DMS79 treated with DMSO at 0.1 percent for 48 hours (cell line): ENCODE results near the gene RPP25L.
"Not testable (repeated sequence)": the region's sequence is repeated elsewhere in the genome, so short reads cannot be mapped to it uniquely, and the experiment has no call there.

Source experiments
- DNase-seq: peaks from one replicate; lab custom pipeline; 2025; lab: John Stamatoyannopoulos, UW

RPP25L gene, protein sequence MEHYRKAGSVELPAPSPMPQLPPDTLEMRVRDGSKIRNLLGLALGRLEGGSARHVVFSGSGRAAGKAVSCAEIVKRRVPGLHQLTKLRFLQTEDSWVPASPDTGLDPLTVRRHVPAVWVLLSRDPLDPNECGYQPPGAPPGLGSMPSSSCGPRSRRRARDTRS

DNA sequence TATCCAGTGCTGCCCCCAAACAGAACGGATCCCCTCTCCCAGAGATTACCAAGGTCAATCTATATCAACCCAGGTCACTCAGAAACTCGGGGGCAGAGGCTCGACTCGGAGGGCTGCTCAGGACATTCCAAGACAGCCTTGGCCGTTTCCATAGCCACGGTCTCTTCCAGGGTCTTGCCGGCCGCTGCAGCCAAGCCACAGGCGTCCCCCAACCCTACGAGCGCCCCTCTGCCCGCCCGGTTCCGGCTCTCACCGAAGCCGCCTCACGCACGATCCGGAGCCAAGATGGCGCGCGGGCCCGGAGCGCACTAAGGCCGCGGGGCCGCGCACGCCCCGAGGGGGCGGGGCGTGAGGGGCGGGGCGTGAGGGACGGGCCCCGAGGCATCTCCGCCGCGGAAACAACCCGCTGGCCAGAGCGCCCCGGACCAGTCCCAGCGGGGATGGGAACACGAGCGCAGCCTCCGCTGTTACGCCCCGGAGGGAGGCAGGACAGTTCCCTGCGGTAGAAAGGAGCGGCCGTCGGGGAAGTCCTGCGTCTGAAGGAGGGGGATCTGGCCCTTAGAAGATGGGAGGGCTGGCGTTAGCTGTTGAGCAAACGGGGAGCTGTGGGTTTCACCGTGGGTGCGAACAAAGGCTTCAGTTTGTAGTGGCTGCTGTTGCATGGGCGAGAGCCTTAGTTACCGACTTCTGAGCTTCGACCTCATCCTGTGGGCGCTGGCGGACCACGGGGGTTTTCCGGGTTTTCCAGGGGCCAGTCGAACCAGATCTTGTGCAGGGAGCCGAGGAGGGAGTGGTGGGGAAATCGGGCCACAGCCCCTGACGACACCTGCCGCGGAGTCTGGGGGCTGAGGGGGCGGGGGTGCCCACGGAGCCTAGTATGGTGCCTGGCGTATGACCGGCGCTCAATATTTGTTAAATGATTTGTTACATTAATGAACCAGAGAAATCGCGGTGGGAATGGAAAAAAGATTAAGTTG is at the start of gene RPP25L:
Gene RPP25L, minus strand, starts transcription at position 287 of the 977 bp plus-strand sequence. CDS start 801 bp downstream, outside the sequence.
- DNase-seq = peak; percentile 69

DNA sequence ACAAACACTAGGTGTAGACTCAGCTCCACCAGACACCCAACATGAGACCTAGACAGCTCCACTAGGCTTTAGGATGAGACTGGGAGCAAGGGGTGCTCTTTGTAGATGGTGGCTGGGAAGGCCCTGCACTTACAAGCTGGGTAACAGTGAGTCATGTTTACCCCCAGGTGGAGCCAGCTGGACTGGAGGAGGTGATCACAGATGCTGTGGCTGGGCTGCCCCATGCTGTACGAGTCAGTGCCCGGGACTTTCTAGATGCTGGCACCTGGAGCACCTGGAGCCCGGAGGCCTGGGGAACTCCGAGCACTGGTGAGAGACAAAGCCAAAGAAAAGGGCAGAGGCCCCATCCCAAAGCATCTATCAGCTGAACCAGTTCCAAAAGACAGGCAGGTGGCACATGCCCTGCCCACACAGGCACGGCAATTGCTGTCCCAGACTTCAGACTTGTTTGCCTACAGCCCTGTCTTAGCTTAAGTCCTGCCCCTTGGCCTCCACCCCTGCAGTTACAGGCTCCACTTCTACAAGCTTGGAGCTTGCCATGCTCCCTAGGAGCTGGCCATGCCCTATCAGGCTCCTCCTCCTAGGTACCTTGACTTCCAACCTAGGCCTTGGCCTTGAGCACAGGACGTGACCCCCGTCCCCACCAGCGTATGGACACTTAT is 47.8 kb upstream of the RPP25L start:
- DNase-seq = no peak

GRCh38 chr9:34658461-34658860 is 46.6 kb upstream of the RPP25L start:
- no peak for DNase-seq

- DNase-seq = no peak
Measured at GRCh38 chr9:34656992-34657391, 45.1 kb upstream of the RPP25L start.

DNA sequence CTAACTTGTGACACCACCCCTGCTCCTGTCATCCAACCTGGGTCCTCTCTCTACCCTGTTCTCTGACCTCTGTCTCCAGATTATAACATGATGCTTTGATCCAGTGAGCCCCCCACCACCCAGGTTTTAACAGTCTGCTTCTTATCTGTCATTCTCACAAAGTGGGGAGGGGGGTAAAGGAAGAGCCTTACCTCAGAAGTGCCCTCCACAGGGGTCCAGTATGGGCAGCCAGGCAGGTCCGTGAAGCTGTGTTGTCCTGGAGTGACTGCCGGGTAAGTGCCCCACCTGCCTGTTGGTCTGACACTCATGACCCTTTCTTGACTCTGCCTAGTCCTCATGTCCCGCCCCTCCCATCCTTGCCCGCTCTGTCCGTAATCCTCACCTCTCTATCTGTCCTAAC is 43.5 kb upstream of the RPP25L start:
- no peak for DNase-seq

DNA sequence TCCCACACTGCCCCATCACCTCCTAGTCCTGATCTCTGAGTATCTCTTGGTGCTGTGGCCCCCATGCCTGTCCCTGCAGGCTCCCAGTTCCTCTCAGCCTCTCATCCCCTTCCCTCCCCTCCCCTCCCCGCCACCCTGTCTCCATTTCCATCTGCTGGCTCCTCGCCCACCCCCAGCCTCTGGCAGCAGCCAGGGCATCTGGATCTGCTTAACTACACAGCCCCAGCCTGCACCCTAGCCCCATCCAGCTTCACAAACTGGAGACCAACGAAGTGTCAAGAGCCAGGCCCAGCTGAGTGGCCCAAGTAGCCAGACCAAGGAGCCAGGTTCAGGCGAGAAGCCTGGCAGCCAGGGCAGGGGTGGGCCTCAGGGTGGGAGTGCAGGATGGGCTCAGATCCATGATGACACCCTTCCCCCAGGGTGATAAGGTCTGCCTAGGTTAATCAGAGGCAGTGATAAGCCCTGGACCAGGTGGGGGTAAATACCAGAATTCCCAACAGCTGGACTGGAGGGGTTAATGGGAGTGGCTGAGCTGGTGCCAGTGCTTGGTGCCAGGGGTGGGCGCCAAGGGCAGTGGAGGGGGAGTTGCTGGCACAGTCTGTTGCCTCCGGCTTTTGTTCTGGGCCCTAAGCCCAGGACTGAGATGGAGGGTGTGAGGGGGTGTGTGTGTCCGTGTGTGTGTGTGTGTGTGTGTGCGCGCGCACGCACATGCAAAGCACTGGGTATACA is 42.6 kb upstream of the RPP25L start:
- peak; percentile 74 for DNase-seq

- DNase-seq = no peak
Measured at GRCh38 chr9:34653151-34654072, 41.5 kb upstream of the RPP25L start.

GRCh38 chr9:34652602-34653000 is 40.7 kb upstream of the RPP25L start:
- no peak for DNase-seq

DNA sequence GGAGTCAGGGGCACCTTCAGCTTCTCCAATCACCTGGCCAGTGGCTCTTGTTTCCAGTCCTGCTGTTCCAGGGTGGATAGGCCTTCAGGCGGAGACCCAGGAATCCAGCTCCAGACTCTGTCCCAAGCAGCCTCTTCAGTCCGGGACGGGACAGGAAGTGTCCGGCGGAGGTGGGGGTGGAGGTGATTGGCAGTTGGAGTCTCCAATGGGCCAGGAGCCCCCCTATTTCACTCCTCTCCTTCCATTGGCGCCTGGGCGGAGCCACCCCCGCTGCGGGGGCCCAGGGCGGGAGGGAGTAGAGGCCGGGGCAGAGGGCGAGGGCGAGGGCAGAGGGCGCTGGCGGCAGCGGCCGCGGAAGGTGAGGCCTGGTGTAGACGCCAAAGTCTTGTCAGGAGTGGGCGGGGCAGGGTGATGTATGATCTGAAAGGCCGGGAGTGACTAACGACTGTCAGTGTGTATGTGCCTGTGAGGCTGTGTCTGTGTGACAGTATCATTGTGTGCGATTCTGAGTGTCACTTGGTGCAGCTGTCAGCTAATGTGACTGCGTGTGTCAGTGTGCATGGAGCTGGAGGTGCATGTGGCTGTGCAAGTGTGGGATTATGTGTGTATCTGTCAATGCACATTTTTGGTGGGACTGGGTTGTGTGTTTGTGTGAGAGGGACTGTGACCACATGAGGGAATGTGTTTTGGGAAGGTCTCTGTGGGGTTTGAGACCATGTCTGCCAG is 40.1 kb upstream of the RPP25L start, which contains the start of gene IL11RA:
Gene IL11RA, plus strand, starts transcription at position 310 of the 726 bp plus-strand sequence. CDS start 3,033 bp downstream, outside the sequence.
- no peak for DNase-seq

DNA sequence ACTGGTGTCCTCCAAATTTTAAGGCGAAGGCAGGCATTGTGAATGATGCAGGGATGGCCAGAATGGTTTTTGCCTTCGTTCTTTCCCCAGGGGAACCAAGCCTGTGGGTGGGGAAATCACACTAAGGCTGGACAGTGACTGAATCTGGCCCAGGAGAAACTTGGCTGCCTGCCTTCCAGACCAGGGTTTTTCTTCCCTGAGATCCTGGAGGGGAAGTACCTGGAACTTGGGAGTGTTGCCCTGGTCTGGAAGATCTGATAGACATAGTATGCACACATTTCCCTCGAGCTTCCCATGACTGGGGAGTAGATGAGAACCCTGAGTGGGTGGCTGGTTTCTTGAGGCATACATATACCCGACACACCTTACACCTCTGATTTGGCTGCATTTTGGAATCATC is 39.4 kb upstream of the RPP25L start:
- no peak for DNase-seq

DNA sequence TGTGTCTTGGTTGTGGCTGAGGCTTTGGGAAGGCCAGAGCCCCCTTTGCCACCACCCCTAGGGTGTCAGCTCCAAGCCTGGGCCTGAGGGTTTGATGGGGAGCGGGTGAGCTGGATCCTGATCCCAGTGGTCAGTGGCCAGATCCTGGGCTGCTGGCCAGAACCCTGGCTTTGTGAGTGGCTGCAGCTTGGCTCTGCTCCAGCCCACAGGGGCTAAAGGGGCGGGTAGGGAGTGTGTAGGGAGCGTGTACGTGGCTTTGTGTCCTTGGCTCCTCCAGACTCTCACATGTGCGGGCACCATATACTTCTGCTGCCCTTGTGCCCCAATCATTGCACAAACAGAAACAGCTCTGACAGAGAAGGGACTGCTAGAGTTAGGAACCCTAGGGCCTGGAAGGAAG is 38.9 kb upstream of the RPP25L start:
- DNase-seq = no peak

- no peak for DNase-seq
Measured at GRCh38 chr9:34648673-34649072, 36.8 kb upstream of the RPP25L start.

DNA sequence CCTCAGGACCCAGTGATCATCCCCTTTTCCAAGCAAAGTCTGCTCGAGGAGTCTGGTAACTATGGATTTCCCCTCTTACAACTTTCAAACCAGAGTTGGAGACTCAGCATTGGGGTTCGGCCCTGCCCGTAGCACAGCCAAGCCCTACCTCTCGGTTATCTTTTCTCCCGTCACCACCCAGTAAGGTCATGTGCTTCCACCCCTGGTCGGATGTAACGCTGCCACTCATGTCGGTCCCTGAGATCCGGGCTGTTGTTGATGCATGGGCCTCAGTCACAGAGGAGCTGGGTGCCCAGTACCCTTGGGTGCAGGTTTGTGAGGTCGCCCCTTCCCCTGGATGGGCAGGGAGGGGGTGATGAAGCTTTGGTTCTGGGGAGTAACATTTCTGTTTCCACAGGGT is 35.8 kb upstream of the RPP25L start:
- no peak for DNase-seq

- DNase-seq = no peak
Measured at GRCh38 chr9:34647084-34647403, 35.1 kb upstream of the RPP25L start.

- DNase-seq = peak; percentile 93
Measured at GRCh38 chr9:34646211-34647083, 34.5 kb upstream of the RPP25L start, which contains the start of gene GALT. Gene GALT, plus strand, starts transcription at chr9:34646675. Its CDS starts 30 bp downstream, at chr9:34646705.

DNA sequence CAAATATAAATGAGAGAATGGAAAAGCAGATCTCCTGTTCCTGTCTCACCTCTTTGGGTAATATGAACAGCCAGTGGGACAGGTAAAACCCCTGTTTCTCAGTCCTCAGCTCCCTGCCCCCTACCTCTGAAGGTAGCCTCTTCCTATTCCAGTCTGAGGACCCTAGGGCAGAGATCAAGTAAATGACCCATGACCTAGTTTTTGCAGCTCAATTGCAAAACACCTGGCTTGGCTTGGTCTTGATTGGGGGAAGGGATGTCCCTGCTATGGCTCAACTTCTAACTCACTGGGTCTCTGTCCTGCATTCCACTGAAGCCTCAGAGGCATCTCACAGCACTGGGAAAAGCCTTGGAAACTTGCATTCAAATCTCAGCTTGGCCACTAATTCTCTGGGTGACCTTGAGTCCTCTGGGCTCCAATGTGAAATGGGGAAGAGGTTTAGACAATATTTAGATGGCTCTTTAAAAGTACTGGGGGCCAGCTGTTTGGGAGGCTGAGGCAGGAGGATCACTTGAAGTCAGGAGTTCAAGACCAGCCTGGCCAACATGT is 32.9 kb upstream of the RPP25L start:
- no peak for DNase-seq

- no peak for DNase-seq
Measured at GRCh38 chr9:34642679-34643078, 30.8 kb upstream of the RPP25L start.

DNA sequence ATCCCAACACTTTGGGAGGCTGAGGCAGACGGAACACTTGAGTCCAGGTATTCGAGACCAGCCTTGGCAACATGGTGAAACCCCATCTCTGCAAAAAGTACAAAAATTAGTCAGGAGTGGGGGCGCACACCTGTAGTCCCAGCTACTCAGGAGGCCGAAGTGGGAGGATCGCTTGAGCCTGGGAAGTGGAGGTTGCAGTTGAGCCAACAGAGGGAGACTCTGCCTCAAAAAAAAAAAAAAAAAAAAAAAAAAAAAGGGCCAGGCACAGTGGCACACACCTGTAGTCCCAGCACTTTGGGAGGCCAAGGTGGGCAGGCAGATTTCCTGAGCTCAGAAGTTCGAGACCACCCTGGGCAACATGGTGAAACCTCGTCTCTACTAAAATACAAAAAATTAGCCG is 27.4 kb upstream of the RPP25L start:
- DNase-seq = not testable (repeated sequence)

DNA sequence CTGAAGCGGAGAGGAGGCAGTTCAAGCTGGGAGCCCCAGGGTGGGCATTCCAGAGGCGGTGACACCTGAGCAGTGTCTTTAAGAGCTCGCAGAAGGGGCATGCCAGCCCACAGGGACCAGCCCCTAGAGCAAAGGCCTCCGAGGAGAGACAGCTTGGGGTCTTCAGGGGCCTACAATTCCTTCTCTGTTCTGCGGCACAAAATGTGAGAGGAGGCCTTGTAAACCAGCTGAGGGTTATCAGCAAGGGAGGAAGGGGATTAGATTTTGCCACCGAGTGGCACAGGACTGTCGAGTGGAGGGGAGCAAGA is 26.2 kb upstream of the RPP25L start:
- DNase-seq = no peak
